ENCODE measurements around the gene KAT2B.
A peak's percentile ranks its signal among the peaks of the same experiment; 100 is the strongest.

Gene KAT2B

GRCh38 chr3:20035019-20035418 lies 5.2 kb upstream of the KAT2B start:
- Histone ChIP-seq H3K36me3 (ENCODE audit: insufficient read depth, insufficient read length, low read length) (no peaks in the 10 kb centered on the region), H3K9ac (ENCODE audit: insufficient read length, low read depth) (no peak overlapping the region), H3K9me3 (ENCODE audit: insufficient read depth, low read length) (no peaks in the 10 kb centered on the region), H3K4me3 (ENCODE audit: insufficient read length, low read depth) (no peak overlapping the region), H3K27me3 (ENCODE audit: insufficient read depth, insufficient read length) (peaks cover 19% of the 10 kb centered on the region), H3K4me1 (ENCODE audit: insufficient read depth, insufficient read length) (no peaks in the 10 kb centered on the region)
- no peak for DNase-seq (ENCODE audit: low read depth, low spot score)
- TF ChIP-seq YY1 (IDR thresholded peaks at IDR 0.05; ENCODE audit: insufficient read depth, insufficient read length) (no peak), SUZ12 (IDR thresholded peaks at IDR 0.05; ENCODE audit: extremely low read depth, insufficient read depth, insufficient read length) (no peak), ZNF274 (IDR thresholded peaks at IDR 0.05; ENCODE audit: low read depth, low read length) (no peak)

GRCh38 chr3:20037255-20037996 lies 2.8 kb upstream of the KAT2B start:
- peaks cover 19% of the 10 kb centered on the region for H3K27me3 ChIP-seq (ENCODE audit: insufficient read depth, insufficient read length)
- no peak for TF ChIP-seq SUZ12 (IDR thresholded peaks at IDR 0.05; ENCODE audit: extremely low read depth, insufficient read depth, insufficient read length)
- no peak for TF ChIP-seq ZNF274 (IDR thresholded peaks at IDR 0.05; ENCODE audit: low read depth, low read length)
- TF ChIP-seq YY1 (IDR thresholded peaks at IDR 0.05; ENCODE audit: insufficient read depth, insufficient read length): no peak

GRCh38 chr3:20038699-20039465 lies 1.4 kb upstream of the KAT2B start:
- Histone ChIP-seq H3K9ac (ENCODE audit: insufficient read length, low read depth) (no peak overlapping the region), H3K4me3 (ENCODE audit: insufficient read length, low read depth) (no peak overlapping the region), H3K4me1 (ENCODE audit: insufficient read depth, insufficient read length) (no peaks in the 10 kb centered on the region), H3K9me3 (ENCODE audit: insufficient read depth, low read length) (no peaks in the 10 kb centered on the region), H3K27me3 (ENCODE audit: insufficient read depth, insufficient read length) (peaks cover 19% of the 10 kb centered on the region), H3K36me3 (ENCODE audit: insufficient read depth, insufficient read length, low read length) (no peaks in the 10 kb centered on the region)
- DNase-seq (ENCODE audit: low read depth, low spot score): no peak
- TF ChIP-seq SUZ12 (IDR thresholded peaks at IDR 0.05; ENCODE audit: extremely low read depth, insufficient read depth, insufficient read length) (no peak), YY1 (IDR thresholded peaks at IDR 0.05; ENCODE audit: insufficient read depth, insufficient read length) (no peak), ZNF274 (IDR thresholded peaks at IDR 0.05; ENCODE audit: low read depth, low read length) (no peak)

More at GRCh38 chr3:20037255-20037996, 2.8 kb upstream of the KAT2B start:
- H3K36me3 ChIP-seq (ENCODE audit: insufficient read depth, insufficient read length, low read length): no peaks in the 10 kb centered on the region
- H3K9me3 ChIP-seq (ENCODE audit: insufficient read depth, low read length): no peaks in the 10 kb centered on the region
- no peaks in the 10 kb centered on the region for H3K4me1 ChIP-seq (ENCODE audit: insufficient read depth, insufficient read length)
- no peak for DNase-seq (ENCODE audit: low read depth, low spot score)
- no peak overlapping the region for H3K9ac ChIP-seq (ENCODE audit: insufficient read length, low read depth)
- H3K4me3 ChIP-seq (ENCODE audit: insufficient read length, low read depth): no peak overlapping the region

GRCh38 chr3:20039466-20039764 lies 831 bp upstream of the KAT2B start:
- Histone ChIP-seq H3K36me3 (ENCODE audit: insufficient read depth, insufficient read length, low read length) (no peaks in the 10 kb centered on the region), H3K27me3 (ENCODE audit: insufficient read depth, insufficient read length) (peaks cover 19% of the 10 kb centered on the region), H3K9me3 (ENCODE audit: insufficient read depth, low read length) (no peaks in the 10 kb centered on the region), H3K4me3 (ENCODE audit: insufficient read length, low read depth) (peak overlapping the region; percentile 53), H3K4me1 (ENCODE audit: insufficient read depth, insufficient read length) (no peaks in the 10 kb centered on the region), H3K9ac (ENCODE audit: insufficient read length, low read depth) (no peak overlapping the region)
- DNase-seq (ENCODE audit: low read depth, low spot score): no peak
- TF ChIP-seq YY1 (IDR thresholded peaks at IDR 0.05; ENCODE audit: insufficient read depth, insufficient read length) (no peak), ZNF274 (IDR thresholded peaks at IDR 0.05; ENCODE audit: low read depth, low read length) (no peak), SUZ12 (IDR thresholded peaks at IDR 0.05; ENCODE audit: extremely low read depth, insufficient read depth, insufficient read length) (no peak)

- Histone ChIP-seq H3K4me1 (ENCODE audit: insufficient read depth, insufficient read length) (no peaks in the 10 kb centered on the region), H3K4me3 (ENCODE audit: insufficient read length, low read depth) (peak overlapping the region; percentile 59), H3K27me3 (ENCODE audit: insufficient read depth, insufficient read length) (peaks cover 19% of the 10 kb centered on the region), H3K9ac (ENCODE audit: insufficient read length, low read depth) (peak overlapping the region; percentile 83), H3K9me3 (ENCODE audit: insufficient read depth, low read length) (no peaks in the 10 kb centered on the region), H3K36me3 (ENCODE audit: insufficient read depth, insufficient read length, low read length) (no peaks in the 10 kb centered on the region)
- peak; percentile 42 for DNase-seq (ENCODE audit: low read depth, low spot score)
- TF ChIP-seq YY1 (IDR thresholded peaks at IDR 0.05; ENCODE audit: insufficient read depth, insufficient read length): no peak
- no peak for TF ChIP-seq ZNF274 (IDR thresholded peaks at IDR 0.05; ENCODE audit: low read depth, low read length)
- no peak for TF ChIP-seq SUZ12 (IDR thresholded peaks at IDR 0.05; ENCODE audit: extremely low read depth, insufficient read depth, insufficient read length)
Observed at GRCh38 chr3:20040548-20041196, 426 bp downstream of the KAT2B start.

GRCh38 chr3:20041197-20041780 lies 1.0 kb downstream of the KAT2B start:
- Histone ChIP-seq H3K9ac (ENCODE audit: insufficient read length, low read depth) (no peak overlapping the region), H3K36me3 (ENCODE audit: insufficient read depth, insufficient read length, low read length) (no peaks in the 10 kb centered on the region), H3K4me3 (ENCODE audit: insufficient read length, low read depth) (peak overlapping the region; percentile 59), H3K9me3 (ENCODE audit: insufficient read depth, low read length) (no peaks in the 10 kb centered on the region), H3K4me1 (ENCODE audit: insufficient read depth, insufficient read length) (no peaks in the 10 kb centered on the region), H3K27me3 (ENCODE audit: insufficient read depth, insufficient read length) (peaks cover 19% of the 10 kb centered on the region)
- TF ChIP-seq SUZ12 (IDR thresholded peaks at IDR 0.05; ENCODE audit: extremely low read depth, insufficient read depth, insufficient read length) (no peak), ZNF274 (IDR thresholded peaks at IDR 0.05; ENCODE audit: low read depth, low read length) (no peak), YY1 (IDR thresholded peaks at IDR 0.05; ENCODE audit: insufficient read depth, insufficient read length) (no peak)
- DNase-seq (ENCODE audit: low read depth, low spot score): peak; percentile 46

Measured in NT2/D1 (cell line).